MM.1S (cell line): Measurements from ENCODE around the gene KLHL36.

Experiments used
- DNase-seq: peaks from one replicate; pipeline ENCODE4 v3.0.0-alpha.2; 2015
- H2AFZ ChIP-seq: fragments of 300-600 bp; sonication (generic); 2 replicates; pipeline ENCODE4 v1.6.0; 2016; ENCODE audit warnings: antibody characterized with exemption, low read length
- H3F3A ChIP-seq: fragments of 300-600 bp; sonication (generic); 2 replicates; pipeline ENCODE4 v1.6.1; 2016; ENCODE audit warnings: mild to moderate bottlenecking, antibody characterized with exemption, low read length, moderate library complexity, mixed read lengths; ENCODE audit not compliant: insufficient read depth
- H3K27ac ChIP-seq: fragments of 300-600 bp; sonication (generic); 2 replicates; pipeline ENCODE4 v1.5.1; 2016; ENCODE audit warnings: mild to moderate bottlenecking, low read length
- H3K27me3 ChIP-seq: fragments of 300-600 bp; sonication (generic); replicated peaks from 2 replicates; pipeline ENCODE4 v1.6.0; 2016; ENCODE audit warnings: low read length; ENCODE audit not compliant: insufficient read depth
- H3K36me3 ChIP-seq: fragments of 300-600 bp; sonication (generic); replicated peaks from 2 replicates; pipeline ENCODE4 v1.6.1; 2016; ENCODE audit warnings: mild to moderate bottlenecking, low read length, mixed read lengths; ENCODE audit not compliant: insufficient read depth
- H3K4me1 ChIP-seq: fragments of 300-600 bp; sonication (generic); 2 replicates; pipeline ENCODE4 v1.6.1; 2016; ENCODE audit warnings: low read length, mixed read lengths
- H3K4me2 ChIP-seq: fragments of 300-600 bp; sonication (generic); 2 replicates; pipeline ENCODE4 v1.6.0; 2016; ENCODE audit warnings: low read depth, low read length
- H3K4me3 ChIP-seq: fragments of 300-600 bp; sonication (generic); 2 replicates; pipeline ENCODE4 v1.5.1; 2016; ENCODE audit warnings: low read length, mixed read lengths
- H3K79me2 ChIP-seq: fragments of 300-600 bp; sonication (generic); 2 replicates; pipeline ENCODE4 v1.6.1; 2016; ENCODE audit warnings: mixed run types, low read length, mixed read lengths
- H3K9ac ChIP-seq: fragments of 300-600 bp; sonication (generic); 2 replicates; pipeline ENCODE4 v1.6.1; 2016; ENCODE audit warnings: low read length, mixed read lengths
- H3K9me2 ChIP-seq: fragments of 300-600 bp; sonication (generic); replicated peaks from 2 replicates; pipeline ENCODE4 v1.6.1; 2016; ENCODE audit warnings: mild to moderate bottlenecking, low read length, mixed read lengths; ENCODE audit not compliant: insufficient read depth
- H3K9me3 ChIP-seq: fragments of 300-600 bp; sonication (generic); replicated peaks from 2 replicates; pipeline ENCODE4 v1.6.1; 2016; ENCODE audit warnings: mild to moderate bottlenecking, low read length, mixed read lengths; ENCODE audit not compliant: insufficient read depth
- H4K20me1 ChIP-seq: fragments of 300-600 bp; sonication (generic); 2 replicates; pipeline ENCODE4 v1.6.1; 2016; ENCODE audit warnings: mild to moderate bottlenecking, low read length, moderate library complexity, mixed read lengths; ENCODE audit not compliant: insufficient read depth
- EZH2 ChIP-seq: fragments of 300-600 bp; sonication (generic); optimal IDR thresholded peaks from 2 replicates; pipeline ENCODE3; 2017; ENCODE audit warnings: low read depth, mild to moderate bottlenecking, antibody characterized with exemption, low read length, mixed read lengths
- EZH2phosphoT487 ChIP-seq: fragments of 300-600 bp; sonication (generic); IDR thresholded peaks from 2 replicates; pipeline ENCODE4 v1.6.1; 2018; ENCODE audit warnings: antibody characterized with exemption, low read length
- TF ChIP-seq, protein P1 (sequence below): fragments of 300-600 bp; sonication (generic); IDR thresholded peaks from 2 replicates; pipeline ENCODE4 v1.5.1; 2016; ENCODE audit warnings: antibody characterized with exemption, low read length, mixed read lengths

KLHL36 gene

DNA sequence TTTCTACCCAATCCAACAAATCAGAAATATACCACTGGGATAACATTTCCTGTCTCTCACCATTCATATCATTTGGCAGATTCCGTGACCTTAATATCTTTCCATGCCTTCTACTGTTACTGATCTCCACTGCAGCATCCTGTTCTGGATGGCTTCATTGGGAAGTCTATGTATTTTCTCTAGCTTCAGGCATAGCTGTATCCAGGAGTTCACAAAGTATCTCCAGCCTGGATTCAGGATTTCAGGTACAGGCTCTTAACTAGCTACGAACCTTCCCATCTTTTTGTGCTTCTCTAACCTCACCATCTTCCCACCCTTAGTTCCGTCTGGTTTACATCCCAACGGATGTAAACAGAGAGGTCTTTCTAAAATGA lies 36.3 kb downstream of the KLHL36 start:
- no peak overlapping the region for H3K4me3 ChIP-seq
- no peaks in the 10 kb centered on the region for H3K79me2 ChIP-seq
- no peaks in the 10 kb centered on the region for H3K9me2 ChIP-seq
- no peaks in the 10 kb centered on the region for H3K27me3 ChIP-seq
- no peak overlapping the region for H3K4me2 ChIP-seq
- no peak for DNase-seq
- H3K4me1 ChIP-seq, result no peaks in the 10 kb centered on the region
- H3K9ac ChIP-seq, result no peak overlapping the region
- no peak overlapping the region for H2AFZ ChIP-seq
- H3K9me3 ChIP-seq, result no peaks in the 10 kb centered on the region
- H3K27ac ChIP-seq, result no peak overlapping the region
- no peaks in the 10 kb centered on the region for H3K36me3 ChIP-seq
- no peaks in the 10 kb centered on the region for H4K20me1 ChIP-seq
- TF ChIP-seq, protein P1, sequence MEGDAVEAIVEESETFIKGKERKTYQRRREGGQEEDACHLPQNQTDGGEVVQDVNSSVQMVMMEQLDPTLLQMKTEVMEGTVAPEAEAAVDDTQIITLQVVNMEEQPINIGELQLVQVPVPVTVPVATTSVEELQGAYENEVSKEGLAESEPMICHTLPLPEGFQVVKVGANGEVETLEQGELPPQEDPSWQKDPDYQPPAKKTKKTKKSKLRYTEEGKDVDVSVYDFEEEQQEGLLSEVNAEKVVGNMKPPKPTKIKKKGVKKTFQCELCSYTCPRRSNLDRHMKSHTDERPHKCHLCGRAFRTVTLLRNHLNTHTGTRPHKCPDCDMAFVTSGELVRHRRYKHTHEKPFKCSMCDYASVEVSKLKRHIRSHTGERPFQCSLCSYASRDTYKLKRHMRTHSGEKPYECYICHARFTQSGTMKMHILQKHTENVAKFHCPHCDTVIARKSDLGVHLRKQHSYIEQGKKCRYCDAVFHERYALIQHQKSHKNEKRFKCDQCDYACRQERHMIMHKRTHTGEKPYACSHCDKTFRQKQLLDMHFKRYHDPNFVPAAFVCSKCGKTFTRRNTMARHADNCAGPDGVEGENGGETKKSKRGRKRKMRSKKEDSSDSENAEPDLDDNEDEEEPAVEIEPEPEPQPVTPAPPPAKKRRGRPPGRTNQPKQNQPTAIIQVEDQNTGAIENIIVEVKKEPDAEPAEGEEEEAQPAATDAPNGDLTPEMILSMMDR, result no peak
- no peak for TF ChIP-seq EZH2
- TF ChIP-seq EZH2phosphoT487, result no peak
- no peaks in the 10 kb centered on the region for H3F3A ChIP-seq

DNA sequence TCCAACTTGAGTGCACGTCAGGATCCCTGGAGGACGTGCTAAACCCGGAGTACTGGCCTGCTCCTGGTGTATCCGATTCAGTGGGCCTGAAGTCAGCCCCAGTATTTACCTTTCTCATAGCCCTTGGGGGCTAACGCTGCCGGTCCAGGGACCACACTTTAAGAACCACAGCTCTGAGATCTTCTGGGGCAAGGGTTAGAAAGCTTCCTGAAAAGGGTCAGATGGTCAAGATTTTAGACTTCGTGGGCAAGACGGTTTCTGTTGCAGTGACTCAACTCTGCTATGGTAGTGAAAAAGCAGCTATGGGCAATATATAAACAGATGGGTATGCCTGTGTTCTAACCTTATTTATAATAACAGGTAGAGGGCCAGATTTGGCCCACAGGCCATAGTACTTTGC lies 36.9 kb downstream of the KLHL36 start:
- Histone ChIP-seq H4K20me1 (no peaks in the 10 kb centered on the region), H3K9ac (no peak overlapping the region), H3K4me3 (no peak overlapping the region), H3K36me3 (no peaks in the 10 kb centered on the region), H3K9me2 (no peaks in the 10 kb centered on the region), H3K4me1 (no peaks in the 10 kb centered on the region), H3K79me2 (no peaks in the 10 kb centered on the region), H3F3A (no peaks in the 10 kb centered on the region), H3K27ac (no peak overlapping the region), H3K27me3 (no peaks in the 10 kb centered on the region), H3K4me2 (no peak overlapping the region), H3K9me3 (no peaks in the 10 kb centered on the region), H2AFZ (no peak overlapping the region)
- DNase-seq, result no peak
- TF ChIP-seq EZH2, result no peak
- TF ChIP-seq EZH2phosphoT487, result no peak
- TF ChIP-seq, protein P1, result no peak

DNA sequence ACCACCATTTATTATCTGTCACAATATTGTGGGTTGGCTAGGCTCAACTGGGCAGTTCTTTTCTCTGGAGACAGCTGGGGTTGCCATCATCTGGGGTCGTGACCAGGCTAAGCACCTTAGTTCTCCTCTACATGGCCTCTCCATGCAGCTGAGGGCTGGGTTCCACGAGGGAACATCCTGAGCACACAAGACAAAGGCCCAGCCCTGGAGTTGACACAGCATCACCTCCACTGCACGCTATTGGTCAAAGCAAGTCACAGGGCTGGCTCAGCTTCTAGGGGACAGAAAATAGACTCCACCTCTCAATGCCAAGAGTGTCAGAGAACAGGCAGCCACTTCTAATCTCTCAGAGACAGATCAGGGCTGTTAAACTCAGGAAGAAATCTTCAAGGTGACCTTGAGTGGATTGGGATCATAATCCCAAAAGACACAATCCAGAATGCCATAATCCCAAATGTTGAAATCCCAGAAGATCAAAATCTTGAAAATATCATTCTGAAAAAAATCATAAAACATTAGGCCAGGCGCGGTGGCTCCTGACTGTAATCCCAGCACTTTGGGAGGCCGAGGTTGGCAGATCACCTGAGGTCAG lies 38.5 kb downstream of the KLHL36 start:
- H2AFZ ChIP-seq, result no peak overlapping the region
- H3F3A ChIP-seq, result no peaks in the 10 kb centered on the region
- no peaks in the 10 kb centered on the region for H3K4me1 ChIP-seq

More for the DNA sequence above, 38.5 kb downstream of the KLHL36 start:
- Histone ChIP-seq H3K9me2 (no peaks in the 10 kb centered on the region), H3K9ac (no peak overlapping the region), H3K27me3 (no peaks in the 10 kb centered on the region), H3K9me3 (no peaks in the 10 kb centered on the region), H3K4me2 (no peak overlapping the region), H3K27ac (no peak overlapping the region), H3K36me3 (no peaks in the 10 kb centered on the region), H3K4me3 (no peak overlapping the region), H4K20me1 (no peaks in the 10 kb centered on the region), H3K79me2 (no peaks in the 10 kb centered on the region)
- DNase-seq, result no peak
- TF ChIP-seq EZH2 (no peak), EZH2phosphoT487 (no peak)
- TF ChIP-seq, protein P1, result no peak
